ENCODE data around the gene STRN3. TPM values are rescaled to one million over a fixed set of nuclear protein-coding genes. Genes with fewer than 3 reads are reported as not detected.
"Not testable (repeated sequence)": the region's sequence is repeated elsewhere in the genome, so short reads cannot be mapped to it uniquely, and the experiment has no call there.

Gene STRN3
- total RNA-seq, 6 donors from 2014 or later = 21.9 to 61.4 (median 29.4) TPM

- ATAC-seq (ENCODE audit: low FRiP score in 2 of 2) (no peak), DNase-seq (no peak)
- H3K9me3 ChIP-seq = no peaks in the 10 kb centered on the region
- WGBS, 2 donors = 86 to 95% methylated on average over 1 of the region's 1 CpG
- H3K27ac ChIP-seq = no peak overlapping the region
- no peaks in the 10 kb centered on the region for H3K36me3 ChIP-seq
- H3K4me3 ChIP-seq = no peak overlapping the region
- peaks cover 2 to 13% (median 8%) of the 10 kb centered on the region in 4 donors for H3K4me1 ChIP-seq
- H3K27me3 ChIP-seq = no peaks in the 10 kb centered on the region
- TF ChIP-seq EP300 (IDR thresholded peaks at IDR 0.05) (no peak), POLR2AphosphoS5 (IDR thresholded peaks at IDR 0.05) (no peak)
These were observed 30.9 kb upstream of the STRN3 start for GRCh38 chr14:31057035-31057434.

- DNase-seq, H3K36me3 ChIP-seq, H3K4me1 ChIP-seq, H3K9me3 ChIP-seq, H3K4me3 ChIP-seq, H3K27ac ChIP-seq, H3K27me3 ChIP-seq: not testable (repeated sequence)
- ATAC-seq (ENCODE audit: low FRiP score in 2 of 2) = peak in 1 of 2 donors; percentile 45
- WGBS, 2 donors = 80 to 82% methylated on average over 9 of the region's 9 CpGs
These were observed 26.9 kb upstream of the STRN3 start for GRCh38 chr14:31052905-31053586.

GRCh38 chr14:31051511-31051910 lies 25.3 kb upstream of the STRN3 start:
- ATAC-seq (ENCODE audit: low FRiP score in 2 of 2) = no peak
- H3K9me3 ChIP-seq = no peaks in the 10 kb centered on the region
- no peaks in the 10 kb centered on the region for H3K27me3 ChIP-seq
- no peak for TF ChIP-seq CTCF (IDR thresholded peaks at IDR 0.05)
- no peak for TF ChIP-seq EP300 (IDR thresholded peaks at IDR 0.05)
- TF ChIP-seq POLR2A (IDR thresholded peaks at IDR 0.05) = no peak
- no peak for TF ChIP-seq POLR2AphosphoS5 (IDR thresholded peaks at IDR 0.05)
- no peak for DNase-seq
- H3K4me1 ChIP-seq = peaks cover 0 to 8% (median 5%) of the 10 kb centered on the region in 4 donors
- no peak overlapping the region for H3K27ac ChIP-seq
- no peaks in the 10 kb centered on the region for H3K36me3 ChIP-seq
- no peak overlapping the region for H3K4me3 ChIP-seq
- WGBS, 2 donors = 66% methylated on average over 4 of the region's 4 CpGs

GRCh38 chr14:31051023-31051422 lies 24.8 kb upstream of the STRN3 start:
- TF ChIP-seq CTCF (IDR thresholded peaks at IDR 0.05) (no peak), POLR2AphosphoS5 (IDR thresholded peaks at IDR 0.05) (no peak), POLR2A (IDR thresholded peaks at IDR 0.05) (no peak), EP300 (IDR thresholded peaks at IDR 0.05) (no peak)
- DNase-seq (no peak), ATAC-seq (ENCODE audit: low FRiP score in 2 of 2) (no peak)
- Histone ChIP-seq H3K4me3 (no peak overlapping the region), H3K4me1 (peaks cover 0 to 8% (median 5%) of the 10 kb centered on the region in 4 donors), H3K27me3 (no peaks in the 10 kb centered on the region), H3K36me3 (no peaks in the 10 kb centered on the region), H3K9me3 (no peaks in the 10 kb centered on the region), H3K27ac (no peak overlapping the region)
- WGBS, 2 donors = 91 to 93% methylated on average over 7 of the region's 7 CpGs

GRCh38 chr14:31047503-31047902 lies 21.3 kb upstream of the STRN3 start:
- ATAC-seq (ENCODE audit: low FRiP score in 2 of 2) (peak in 1 of 2 donors; percentile 18), DNase-seq (no peak)
- peaks cover 0 to 8% (median 5%) of the 10 kb centered on the region in 4 donors for H3K4me1 ChIP-seq
- H3K27me3 ChIP-seq = no peaks in the 10 kb centered on the region
- H3K27ac ChIP-seq = peak overlapping the region in 1 of 4 donors; percentile 30
- no peak overlapping the region for H3K4me3 ChIP-seq
- no peaks in the 10 kb centered on the region for H3K9me3 ChIP-seq
- TF ChIP-seq POLR2AphosphoS5 (IDR thresholded peaks at IDR 0.05) = no peak
- no peak for TF ChIP-seq POLR2A (IDR thresholded peaks at IDR 0.05)
- no peak for TF ChIP-seq CTCF (IDR thresholded peaks at IDR 0.05)
- TF ChIP-seq EP300 (IDR thresholded peaks at IDR 0.05) = no peak
- H3K36me3 ChIP-seq = no peaks in the 10 kb centered on the region
- 84 to 96% methylated on average over 10 of the region's 10 CpGs for WGBS, 2 donors

- H3K4me3 ChIP-seq = no peak overlapping the region
- ATAC-seq (ENCODE audit: low FRiP score in 2 of 2) (no peak), DNase-seq (no peak)
- TF ChIP-seq POLR2A (IDR thresholded peaks at IDR 0.05) (no peak), POLR2AphosphoS5 (IDR thresholded peaks at IDR 0.05) (no peak), EP300 (IDR thresholded peaks at IDR 0.05) (no peak), CTCF (IDR thresholded peaks at IDR 0.05) (no peak)
- peaks cover 0 to 8% (median 5%) of the 10 kb centered on the region in 4 donors for H3K4me1 ChIP-seq
- H3K27ac ChIP-seq = no peak overlapping the region
- no peaks in the 10 kb centered on the region for H3K27me3 ChIP-seq
- H3K36me3 ChIP-seq = no peaks in the 10 kb centered on the region
- no peaks in the 10 kb centered on the region for H3K9me3 ChIP-seq
- WGBS, 2 donors = 97 to 98% methylated on average over 8 of the region's 8 CpGs
These were observed 19.4 kb upstream of the STRN3 start for GRCh38 chr14:31045501-31046080.
